ENCODE measurements around the gene PHACTR3. TPM values are rescaled to one million over a fixed set of nuclear protein-coding genes. Genes with fewer than 3 reads are reported as not detected.

The PHACTR3 gene
- total RNA-seq, 1 experiment from 2014 or later = not detected

- no peak for TF ChIP-seq ZBTB33 (IDR thresholded peaks at IDR 0.05; ENCODE audit: extremely low read depth, insufficient replicate concordance, low read length)
- TF ChIP-seq EZH2 (IDR thresholded peaks at IDR 0.05) = no peak
- TF ChIP-seq CEBPB (IDR thresholded peaks at IDR 0.05; ENCODE audit: low read depth) = no peak
- no peak for TF ChIP-seq EZH2phosphoT487 (IDR thresholded peaks at IDR 0.05; ENCODE audit: borderline replicate concordance)
Observed at GRCh38 chr20:59561228-59561605, 43.1 kb upstream of the PHACTR3 start (continued).

DNA sequence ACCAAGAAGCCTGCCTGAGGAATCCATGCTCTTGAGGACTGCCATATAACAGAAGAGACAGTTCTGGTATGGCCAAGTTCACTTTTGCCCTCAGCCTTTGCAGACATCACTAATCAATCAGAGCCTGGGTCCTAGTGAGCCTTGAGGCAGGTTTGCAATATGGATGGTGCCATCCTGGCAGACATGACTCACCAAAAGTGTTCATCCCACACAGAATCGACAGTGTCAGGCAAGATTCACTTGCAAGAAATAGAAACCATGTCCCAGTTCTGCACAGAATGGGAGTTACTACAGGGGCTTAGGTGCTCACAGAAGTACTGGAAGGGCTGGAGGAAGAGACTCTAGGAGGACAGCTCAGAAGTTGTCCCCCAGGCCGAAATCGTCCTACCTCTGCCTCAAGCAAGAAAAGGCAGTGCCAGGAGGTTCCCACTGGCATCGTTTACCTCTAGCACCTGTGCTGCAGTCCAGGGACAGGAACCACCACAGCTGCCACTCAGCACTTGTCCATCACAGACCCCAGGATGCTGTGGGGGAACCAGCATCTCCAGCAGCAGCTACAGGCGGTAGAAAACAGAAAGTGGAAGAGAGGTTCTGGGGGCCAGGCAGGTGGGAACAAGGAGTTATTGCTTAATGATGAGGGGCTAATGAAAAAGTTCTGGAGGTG, 42.6 kb upstream of the PHACTR3 start:
- Histone ChIP-seq H3K9ac (ENCODE audit: low read length) (no peak overlapping the region), H3K4me2 (ENCODE audit: low read length) (no peak overlapping the region), H3K9me2 (ENCODE audit: insufficient read depth) (no peaks in the 10 kb centered on the region), H3K79me2 (ENCODE audit: insufficient read depth, low read length) (no peaks in the 10 kb centered on the region), H2AFZ (ENCODE audit: low read depth, low read length, poor library complexity, severe bottlenecking) (no peak overlapping the region), H3K9me3 (ENCODE audit: control insufficient read depth in 1 of 2, insufficient read depth in 1 of 2, low read depth in 1 of 2, low read length in 2 of 2) (no peaks in the 10 kb centered on the region), H3K27ac (ENCODE audit: low read depth, low read length) (no peak overlapping the region), H3K27me3 (ENCODE audit: insufficient read depth, low read length) (peaks cover 12% of the 10 kb centered on the region; the same call in 1 of the 2 replicates), H3K36me3 (ENCODE audit: control insufficient read depth in 1 of 2, insufficient read depth in 2 of 2, low read length in 2 of 2) (no peaks in the 10 kb centered on the region), H3K4me1 (ENCODE audit: control insufficient read depth in 1 of 2, insufficient read depth in 2 of 2, low read length in 2 of 2) (no peaks in the 10 kb centered on the region), H4K20me1 (ENCODE audit: insufficient read depth) (no peaks in the 10 kb centered on the region), H3K4me3 (replicated peaks in 1 of 2; ENCODE audit: low read depth in 1 of 2, low read length in 2 of 2) (no peak overlapping the region)
- DNase-seq (ENCODE audit: low read depth, low spot score) = no peak
- BruUV-seq (replicated peaks) = no TSS peak
- intact Hi-C loops (cut with micrococcal nuclease) = no loop called here
- POLR2A ChIA-PET = no interaction called here
- ATAC-seq = no peak
- RAD21 ChIA-PET (ENCODE audit: low non-redundant PET in 1 of 2, low total read pairs in 2 of 2, uncharacterized antibody in 2 of 2, unreplicated experiment in 2 of 2) = no interaction called here
- TF ChIP-seq CEBPB (IDR thresholded peaks at IDR 0.05; ENCODE audit: low read depth) (no peak), CBX3 (IDR thresholded peaks at IDR 0.05; ENCODE audit: low read depth) (no peak), SRF (IDR thresholded peaks at IDR 0.05; ENCODE audit: low read depth) (no peak), ATF3 (IDR thresholded peaks at IDR 0.05) (no peak), ZFX (IDR thresholded peaks at IDR 0.05) (no peak), POLR2A (IDR thresholded peaks at IDR 0.05; ENCODE audit: borderline replicate concordance, extremely low read depth, insufficient read depth, insufficient read length) (no peak), EZH2 (IDR thresholded peaks at IDR 0.05) (no peak), ZBTB33 (IDR thresholded peaks at IDR 0.05; ENCODE audit: extremely low read depth, insufficient replicate concordance, low read length) (no peak), EGR1 (IDR thresholded peaks at IDR 0.05; ENCODE audit: low read depth) (no peak), TCF7L2 (IDR thresholded peaks at IDR 0.05; ENCODE audit: borderline replicate concordance, extremely low read depth, insufficient read depth, insufficient read length) (no peak), FOSL1 (IDR thresholded peaks at IDR 0.05; ENCODE audit: low read depth) (no peak), ZNF274 (IDR thresholded peaks at IDR 0.05; ENCODE audit: low read depth, low read length) (no peak), JUND (IDR thresholded peaks at IDR 0.05) (no peak)
- TF ChIP-seq, protein P1, sequence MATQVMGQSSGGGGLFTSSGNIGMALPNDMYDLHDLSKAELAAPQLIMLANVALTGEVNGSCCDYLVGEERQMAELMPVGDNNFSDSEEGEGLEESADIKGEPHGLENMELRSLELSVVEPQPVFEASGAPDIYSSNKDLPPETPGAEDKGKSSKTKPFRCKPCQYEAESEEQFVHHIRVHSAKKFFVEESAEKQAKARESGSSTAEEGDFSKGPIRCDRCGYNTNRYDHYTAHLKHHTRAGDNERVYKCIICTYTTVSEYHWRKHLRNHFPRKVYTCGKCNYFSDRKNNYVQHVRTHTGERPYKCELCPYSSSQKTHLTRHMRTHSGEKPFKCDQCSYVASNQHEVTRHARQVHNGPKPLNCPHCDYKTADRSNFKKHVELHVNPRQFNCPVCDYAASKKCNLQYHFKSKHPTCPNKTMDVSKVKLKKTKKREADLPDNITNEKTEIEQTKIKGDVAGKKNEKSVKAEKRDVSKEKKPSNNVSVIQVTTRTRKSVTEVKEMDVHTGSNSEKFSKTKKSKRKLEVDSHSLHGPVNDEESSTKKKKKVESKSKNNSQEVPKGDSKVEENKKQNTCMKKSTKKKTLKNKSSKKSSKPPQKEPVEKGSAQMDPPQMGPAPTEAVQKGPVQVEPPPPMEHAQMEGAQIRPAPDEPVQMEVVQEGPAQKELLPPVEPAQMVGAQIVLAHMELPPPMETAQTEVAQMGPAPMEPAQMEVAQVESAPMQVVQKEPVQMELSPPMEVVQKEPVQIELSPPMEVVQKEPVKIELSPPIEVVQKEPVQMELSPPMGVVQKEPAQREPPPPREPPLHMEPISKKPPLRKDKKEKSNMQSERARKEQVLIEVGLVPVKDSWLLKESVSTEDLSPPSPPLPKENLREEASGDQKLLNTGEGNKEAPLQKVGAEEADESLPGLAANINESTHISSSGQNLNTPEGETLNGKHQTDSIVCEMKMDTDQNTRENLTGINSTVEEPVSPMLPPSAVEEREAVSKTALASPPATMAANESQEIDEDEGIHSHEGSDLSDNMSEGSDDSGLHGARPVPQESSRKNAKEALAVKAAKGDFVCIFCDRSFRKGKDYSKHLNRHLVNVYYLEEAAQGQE (IDR thresholded peaks at IDR 0.05; ENCODE audit: low read depth) = no peak
- TF ChIP-seq, protein P2, sequence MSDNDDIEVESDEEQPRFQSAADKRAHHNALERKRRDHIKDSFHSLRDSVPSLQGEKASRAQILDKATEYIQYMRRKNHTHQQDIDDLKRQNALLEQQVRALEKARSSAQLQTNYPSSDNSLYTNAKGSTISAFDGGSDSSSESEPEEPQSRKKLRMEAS (IDR thresholded peaks at IDR 0.05) = no peak
- CTCF ChIA-PET = interaction anchor here (1.7 kb wide), 1 partner anchor 9 kb away, joined by 14 read pairs; no protein-coding TSS in a partner anchor

Data from HCT116 (cell line).